HG02981 (cell line): Measurements from ENCODE around the gene BFSP2.

Source experiments
- ATAC-seq: cut with Tn5 transposase; IDR thresholded peaks from one replicate; pipeline ENCODE4 v1.9.1; 2021; ENCODE audit warnings: mild to moderate bottlenecking, moderate library complexity; ENCODE audit not compliant: unreplicated experiment

The BFSP2 gene

DNA sequence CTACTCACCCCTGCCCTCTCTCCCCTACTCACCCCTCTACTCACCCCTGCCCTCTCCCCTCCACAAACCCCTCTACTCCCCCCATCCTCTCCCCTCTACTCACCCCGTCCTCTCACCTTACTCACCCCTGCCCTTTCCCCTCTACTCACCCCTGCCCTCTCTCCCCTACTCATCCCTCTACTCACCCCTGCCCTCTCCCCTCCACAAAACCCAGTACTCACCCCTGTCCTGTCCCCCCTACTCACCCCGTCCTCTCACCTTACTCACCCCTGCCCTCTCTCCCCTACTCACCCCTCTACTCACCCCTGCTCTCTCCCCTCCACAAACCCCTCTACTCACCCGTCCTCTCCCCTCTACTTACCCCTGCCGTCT is 14.2 kb downstream of the BFSP2 start:
- no peak for ATAC-seq

DNA sequence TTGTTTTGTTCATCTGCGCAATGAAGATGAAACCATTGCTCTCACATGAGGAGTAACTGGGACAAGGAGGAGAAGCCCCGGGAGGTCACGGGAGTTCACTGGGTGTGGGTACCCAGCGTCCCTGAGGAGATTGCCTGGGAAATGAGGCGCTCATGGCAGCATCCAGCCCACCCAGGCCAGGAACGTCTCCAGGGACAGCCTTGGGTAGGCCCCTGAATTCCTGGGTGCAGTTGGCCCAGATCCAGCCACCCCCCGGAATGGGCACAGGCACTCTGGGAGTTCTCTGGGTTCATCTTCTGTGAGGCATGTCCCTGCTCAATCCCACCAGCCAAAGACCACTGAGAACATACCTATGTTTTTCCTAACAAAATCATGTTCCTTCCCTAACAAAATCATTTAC is 18.5 kb downstream of the BFSP2 start:
- no peak for ATAC-seq

DNA sequence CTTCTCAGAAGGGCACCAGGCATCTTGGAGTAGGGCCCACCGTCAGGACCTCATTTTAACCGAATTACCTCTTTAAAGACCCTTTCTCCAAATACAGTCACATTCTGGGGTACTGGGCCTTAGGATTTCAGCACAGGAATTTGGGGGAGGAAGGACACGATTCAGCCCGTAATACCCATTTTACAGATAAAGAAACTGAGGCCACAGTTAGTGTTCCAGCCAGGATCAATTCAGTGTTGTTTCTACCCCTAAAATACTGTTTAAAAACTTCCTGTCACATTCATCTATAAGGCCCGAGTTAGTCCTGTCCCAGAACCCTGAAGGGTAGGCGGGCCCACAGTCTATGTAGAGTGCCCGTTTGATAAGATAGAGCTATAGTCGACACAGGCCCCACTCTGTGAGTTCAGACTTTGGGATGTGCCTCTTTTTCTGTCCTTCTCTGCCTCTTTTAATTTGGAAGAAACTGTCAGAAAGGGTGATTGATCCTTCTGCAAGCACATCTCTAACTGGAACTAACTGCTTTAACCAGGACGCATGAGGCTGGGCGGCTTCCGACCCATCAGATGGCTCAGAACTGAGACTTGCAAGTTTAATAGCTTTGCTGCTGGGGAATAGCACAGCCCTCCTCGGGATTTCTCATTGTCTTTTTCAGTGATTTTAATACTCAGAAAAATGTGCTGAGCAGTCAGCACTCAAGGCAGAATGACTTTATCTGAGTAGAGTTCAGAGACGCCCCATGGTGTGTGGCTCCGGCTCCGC is 19.5 kb downstream of the BFSP2 start:
- ATAC-seq = no peak

DNA sequence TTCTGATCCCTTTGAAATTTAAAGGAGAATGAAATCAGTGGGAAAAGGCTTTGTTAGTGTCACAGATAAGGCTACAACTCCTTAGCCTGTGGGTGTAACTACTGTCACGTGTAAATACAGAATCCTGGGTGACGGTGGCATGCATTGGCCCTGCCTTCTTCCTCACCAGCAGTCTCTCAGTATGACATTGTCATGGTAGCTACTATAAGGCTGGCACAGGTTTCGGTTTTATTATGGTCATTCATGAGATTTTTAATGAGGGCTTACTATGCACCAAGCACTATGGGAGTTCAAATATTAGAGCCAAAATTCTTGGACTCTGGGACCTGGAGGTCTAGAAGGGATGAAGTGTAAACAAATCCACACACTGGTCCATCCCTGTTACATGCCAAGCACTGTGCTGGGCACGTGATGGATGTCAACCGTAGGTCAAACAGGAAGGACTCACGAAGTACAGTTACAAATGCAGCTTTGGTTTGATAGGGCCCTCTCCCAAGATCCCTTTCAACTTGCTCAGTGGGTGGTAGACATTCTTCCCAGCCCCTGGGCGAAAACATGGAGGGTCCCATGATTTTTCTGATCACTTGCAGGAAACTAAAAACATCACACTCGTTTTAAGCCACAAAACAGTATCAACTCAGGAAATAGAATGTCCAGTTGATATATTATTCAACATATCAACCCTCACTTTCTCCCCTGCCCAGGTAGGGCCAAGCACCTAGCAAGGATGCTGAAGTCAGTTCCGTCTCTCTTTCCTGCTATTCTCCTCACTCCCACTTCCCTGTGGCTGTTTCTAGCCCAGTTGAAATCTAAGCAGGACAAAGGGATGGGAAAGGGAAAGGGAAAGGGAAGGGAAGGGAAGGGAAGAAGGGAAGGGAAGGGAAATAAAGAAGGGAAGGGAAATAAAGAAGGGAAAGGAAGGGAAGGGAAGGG is 25.3 kb downstream of the BFSP2 start:
- ATAC-seq = peak; percentile 46

DNA sequence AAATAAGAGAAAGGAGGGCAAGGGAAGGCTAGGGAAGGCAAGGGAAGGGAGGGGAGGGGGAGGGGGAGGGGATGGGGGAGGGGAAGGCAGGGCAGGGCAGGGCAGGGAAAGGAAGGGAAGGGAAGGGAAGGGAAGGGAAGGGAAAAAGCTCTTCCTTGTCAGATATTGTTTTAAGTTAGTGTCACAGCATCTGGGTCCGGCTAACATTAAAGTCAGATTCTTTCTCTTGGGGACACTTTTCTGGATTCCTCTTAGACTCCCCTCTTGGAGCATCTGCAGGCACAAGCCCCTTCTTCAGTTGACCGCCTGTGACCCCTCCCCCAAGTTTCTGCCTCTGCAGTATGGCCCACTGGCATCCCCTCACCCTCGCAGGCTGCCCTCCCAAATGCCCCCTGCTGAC is 26.0 kb downstream of the BFSP2 start:
- ATAC-seq = no peak

DNA sequence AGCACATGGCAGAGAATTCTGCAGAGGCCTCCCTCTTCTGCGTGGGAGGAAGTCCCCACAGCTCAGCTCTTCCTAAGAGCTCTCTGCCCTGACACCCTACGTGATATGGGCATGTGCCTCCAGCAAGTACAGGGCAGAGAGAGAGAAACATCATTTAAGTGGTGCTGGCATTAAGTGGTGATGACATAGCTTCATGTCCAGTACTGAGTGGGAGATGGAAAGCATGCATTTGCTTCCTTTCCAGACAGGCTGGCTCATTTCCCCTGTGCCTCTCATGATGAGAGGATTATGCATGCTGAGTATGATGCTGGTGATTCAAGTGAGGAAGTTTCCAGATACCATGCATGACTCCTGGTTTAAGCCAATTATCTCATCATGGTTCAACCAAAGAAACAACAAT is 26.9 kb downstream of the BFSP2 start:
- no peak for ATAC-seq

DNA sequence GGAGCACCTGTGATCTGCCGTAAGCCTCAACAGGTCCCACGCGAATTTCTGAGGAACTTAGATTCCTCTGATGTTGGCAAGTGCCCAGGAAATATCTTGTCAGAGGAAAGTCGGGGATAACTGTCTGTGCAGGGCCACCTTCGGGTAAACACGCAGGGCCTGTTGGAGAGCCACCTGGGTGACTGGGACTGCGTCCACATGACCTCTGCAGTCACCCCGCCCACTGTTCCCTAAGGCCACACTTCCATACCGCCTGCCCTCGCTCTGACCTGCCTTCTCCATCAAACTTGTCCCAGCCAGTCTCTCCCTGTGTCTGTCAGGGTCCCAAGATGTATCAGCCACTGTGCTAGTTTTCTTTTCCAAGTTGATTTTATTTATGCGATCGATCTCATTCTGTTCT is 28.7 kb downstream of the BFSP2 start:
- no peak for ATAC-seq

DNA sequence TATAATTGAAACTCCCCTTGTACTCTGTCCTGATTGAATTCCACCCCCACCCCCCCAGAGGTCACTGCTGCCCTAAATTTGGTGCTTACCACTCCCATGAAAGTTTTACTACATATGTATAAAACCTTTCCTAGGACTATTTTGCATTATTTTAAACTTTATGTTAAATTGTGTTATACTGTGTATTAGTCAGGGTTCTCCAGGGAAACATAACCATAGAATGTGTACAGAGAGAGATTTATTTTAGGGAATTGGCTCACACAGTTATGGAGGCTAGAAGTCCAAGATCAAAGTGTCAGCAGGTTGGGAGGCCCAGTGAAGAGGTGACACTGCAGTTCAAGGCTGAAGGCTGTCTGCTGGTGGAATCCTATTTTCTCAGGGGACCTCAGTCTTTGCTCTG is 29.2 kb downstream of the BFSP2 start:
- no peak for ATAC-seq

DNA sequence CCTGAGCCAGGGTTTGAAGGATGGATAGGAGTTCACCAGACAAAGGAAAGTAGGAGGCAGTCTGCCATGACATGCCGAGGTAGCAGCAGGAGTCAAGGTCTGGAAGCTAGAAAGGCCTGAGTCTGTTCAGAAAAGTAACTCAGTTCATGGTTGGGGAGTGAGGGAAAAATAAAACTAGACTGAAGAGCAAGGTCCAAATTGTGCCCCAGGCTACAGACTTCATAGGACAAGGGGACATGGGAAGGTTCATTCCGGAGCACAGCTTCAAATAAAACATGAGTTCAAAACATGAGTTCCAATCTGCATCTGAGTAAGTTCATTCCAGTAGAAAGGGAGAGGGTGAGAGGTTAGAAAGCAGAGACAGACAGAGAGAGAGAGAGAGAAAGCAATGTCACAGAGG is 39.7 kb downstream of the BFSP2 start:
- no peak for ATAC-seq

DNA sequence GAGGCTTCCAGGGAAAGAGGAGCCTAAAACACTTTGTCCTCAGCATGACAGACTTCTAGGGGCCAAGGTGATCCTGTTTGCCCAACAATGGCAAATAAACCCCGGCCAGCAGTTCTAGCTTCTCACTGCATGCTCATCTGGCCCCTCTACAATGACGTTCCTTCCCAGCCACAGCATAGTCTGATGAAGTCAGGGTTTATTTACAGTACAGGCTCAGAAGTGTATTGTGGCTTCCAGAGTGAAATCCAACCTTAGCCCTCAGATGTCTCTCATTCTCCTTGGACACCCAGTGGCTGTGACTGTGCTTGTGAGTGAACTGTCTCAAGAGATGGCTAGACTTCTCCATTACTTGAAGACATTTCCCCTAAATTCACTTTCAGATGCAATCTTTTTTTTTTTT is 40.8 kb downstream of the BFSP2 start:
- ATAC-seq = no peak

DNA sequence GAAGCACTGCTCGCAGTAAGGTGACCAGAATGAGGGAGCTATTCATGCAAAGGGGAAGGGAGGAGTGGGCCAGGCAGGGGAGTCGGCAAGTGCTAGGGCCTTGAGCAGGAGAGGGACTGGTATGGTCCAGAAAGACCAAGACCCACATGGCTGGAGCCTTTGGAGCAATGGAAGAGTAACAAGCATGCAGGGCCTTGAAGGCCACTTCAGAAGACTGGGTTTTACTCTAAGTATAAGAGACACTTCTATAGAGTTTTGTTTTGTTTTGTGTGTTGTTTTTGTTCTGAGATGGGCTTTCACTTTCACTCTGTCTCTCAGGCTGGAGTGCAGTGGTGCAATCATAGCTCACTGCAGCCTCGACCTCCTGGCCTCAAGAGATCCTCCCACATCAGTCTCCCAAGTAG is 42.0 kb downstream of the BFSP2 start:
- ATAC-seq = peak; percentile 81

DNA sequence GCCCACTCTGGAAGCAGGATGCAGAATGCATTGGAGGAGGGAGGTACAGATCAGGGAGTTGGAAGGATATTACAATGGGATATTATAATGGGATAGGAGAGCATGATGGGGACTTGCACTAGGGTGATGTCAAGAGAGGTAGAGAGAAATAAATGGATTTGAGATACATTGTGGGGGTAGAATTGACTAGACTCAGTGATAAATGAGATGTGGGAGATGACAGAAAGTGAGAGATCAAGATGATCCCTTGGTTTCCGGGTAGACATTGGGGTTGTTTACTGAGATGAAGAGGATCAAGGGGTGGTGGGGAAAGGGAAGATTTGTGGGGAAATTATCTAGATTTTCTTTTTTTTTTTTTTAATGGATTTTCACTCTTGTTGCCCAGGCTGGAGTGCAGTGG is 42.7 kb downstream of the BFSP2 start:
- no peak for ATAC-seq

DNA sequence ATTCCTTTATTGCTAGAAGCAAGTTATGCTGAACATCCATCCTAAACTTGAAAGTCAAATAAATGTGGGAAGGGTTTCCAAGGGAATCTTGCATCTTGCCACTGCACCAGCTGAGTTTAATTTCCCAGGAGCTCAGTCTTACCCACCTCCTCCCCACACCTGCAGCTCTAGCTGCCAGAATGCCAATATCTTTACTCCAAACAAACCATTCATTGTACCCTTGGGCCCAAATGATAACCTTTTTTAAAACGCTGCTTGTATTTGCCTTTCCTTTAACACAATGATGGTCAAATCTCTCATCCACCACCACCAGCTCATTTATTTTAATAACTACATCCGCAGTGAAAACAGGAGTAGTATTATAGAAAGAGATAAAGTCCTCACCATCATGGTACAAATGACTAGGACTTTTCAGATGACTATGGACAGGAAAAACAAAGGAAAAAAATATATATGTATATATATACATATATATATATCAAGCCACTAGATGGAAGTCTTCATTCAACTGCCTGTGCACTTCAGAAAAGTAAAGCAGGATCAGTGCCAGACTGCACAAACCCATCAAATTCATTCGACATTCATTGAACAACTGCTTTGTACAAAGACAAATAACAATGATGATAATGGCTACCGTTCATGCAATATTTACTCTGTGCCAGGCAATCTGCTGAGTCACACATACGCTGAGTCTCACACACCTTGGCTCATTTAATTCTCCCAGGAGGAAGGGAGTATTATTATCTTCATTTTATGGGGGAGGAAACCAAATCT is 44.0 kb downstream of the BFSP2 start:
- ATAC-seq = no peak

DNA sequence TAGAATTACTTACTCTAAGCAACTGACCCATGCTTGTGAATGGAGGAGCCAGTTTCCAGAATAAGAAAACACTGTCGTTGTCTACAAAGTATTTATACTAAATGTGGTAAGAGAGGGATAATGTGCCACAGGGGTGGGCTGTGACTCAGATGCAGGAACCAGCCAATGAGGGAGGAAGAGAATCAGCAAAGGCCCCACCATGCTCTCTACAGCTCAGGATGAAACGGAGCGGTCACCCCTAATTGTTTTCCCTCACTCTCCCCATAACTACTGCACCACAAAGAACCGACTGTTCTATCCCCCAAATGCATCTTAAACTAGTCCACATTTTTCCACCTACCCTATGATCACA is 44.5 kb downstream of the BFSP2 start:
- ATAC-seq = no peak

DNA sequence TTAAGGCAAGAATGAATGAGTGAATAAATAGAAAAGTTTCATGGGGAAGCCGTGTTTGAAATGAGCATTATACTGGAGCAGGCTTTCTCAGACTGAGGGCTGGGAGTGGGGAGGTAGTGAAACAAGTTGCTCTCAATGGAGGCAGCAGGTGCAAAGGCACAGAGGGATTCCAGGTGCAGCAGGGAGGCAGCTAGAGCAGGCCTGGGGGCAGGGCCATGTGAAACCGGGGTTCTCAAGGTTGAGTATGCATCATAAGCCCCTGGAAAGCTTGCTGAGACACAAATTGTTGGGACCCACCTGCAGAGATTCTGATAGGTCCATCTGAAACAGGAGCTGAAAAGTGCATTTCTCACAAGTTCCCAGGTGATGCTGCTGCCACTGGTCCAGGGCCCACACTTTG is 45.3 kb downstream of the BFSP2 start:
- ATAC-seq = no peak

DNA sequence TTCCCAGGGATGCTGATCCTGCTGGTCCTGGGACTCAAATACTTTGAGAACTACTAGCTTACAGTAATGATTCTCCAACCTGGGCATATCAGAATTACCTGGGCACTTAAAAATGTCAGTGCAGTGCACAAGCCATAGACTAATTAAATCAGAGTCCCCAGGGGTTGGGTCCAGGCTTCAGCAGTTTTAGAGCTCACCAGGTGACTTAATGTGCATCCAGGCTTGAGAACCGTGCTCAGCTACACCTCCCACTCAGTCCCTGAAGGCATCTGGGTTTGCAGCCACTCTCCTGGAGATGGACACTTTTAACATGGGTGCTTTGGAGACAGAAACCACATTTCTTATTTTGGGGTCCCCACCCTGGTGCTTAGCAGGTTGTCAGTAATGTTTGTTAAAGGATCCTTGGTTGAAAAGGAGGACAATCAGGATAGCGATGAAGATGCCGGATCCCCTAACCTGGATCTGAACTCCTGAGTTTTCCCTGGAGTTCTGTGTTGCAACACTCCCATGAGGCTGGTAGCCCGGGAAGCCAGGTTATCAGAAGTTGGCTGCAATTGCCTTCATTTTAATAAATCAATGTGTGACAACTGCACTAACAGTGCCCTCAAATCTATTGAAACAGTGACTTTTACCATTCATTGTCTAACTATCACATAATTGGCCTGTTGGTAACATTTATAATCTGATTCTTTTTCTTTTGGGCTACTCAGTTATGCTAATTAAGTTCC is 48.1 kb downstream of the BFSP2 start:
- no peak for ATAC-seq

DNA sequence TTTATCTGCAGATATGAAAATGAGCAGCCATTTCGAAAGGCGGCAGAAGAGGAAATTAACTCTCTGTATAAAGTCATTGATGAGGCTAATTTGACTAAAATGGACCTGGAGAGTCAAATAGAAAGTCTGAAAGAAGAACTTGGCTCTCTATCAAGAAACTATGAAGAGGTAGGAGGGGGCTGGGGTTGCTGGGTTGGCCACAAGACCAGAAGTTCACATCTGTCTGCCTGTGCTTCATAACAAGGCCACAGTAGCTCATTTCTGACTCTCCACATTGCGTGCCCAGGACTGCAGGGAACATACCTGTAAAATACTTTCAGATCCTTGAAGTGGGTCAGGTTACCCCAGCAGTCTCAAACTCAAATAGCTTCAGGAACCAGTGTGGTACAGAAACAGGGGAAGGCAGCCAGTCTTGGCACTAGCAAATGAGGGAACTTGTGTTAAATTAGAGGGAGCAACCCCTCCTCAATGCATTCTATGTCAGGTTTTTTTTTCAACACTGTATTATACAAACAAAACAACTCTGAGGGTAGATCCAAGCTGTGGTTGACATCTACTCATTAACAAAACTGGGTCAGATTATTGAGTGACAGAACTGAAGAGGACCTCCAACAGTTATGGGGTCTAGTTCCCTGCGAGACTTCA is 48.7 kb downstream of the BFSP2 start:
- ATAC-seq = peak; percentile 90

DNA sequence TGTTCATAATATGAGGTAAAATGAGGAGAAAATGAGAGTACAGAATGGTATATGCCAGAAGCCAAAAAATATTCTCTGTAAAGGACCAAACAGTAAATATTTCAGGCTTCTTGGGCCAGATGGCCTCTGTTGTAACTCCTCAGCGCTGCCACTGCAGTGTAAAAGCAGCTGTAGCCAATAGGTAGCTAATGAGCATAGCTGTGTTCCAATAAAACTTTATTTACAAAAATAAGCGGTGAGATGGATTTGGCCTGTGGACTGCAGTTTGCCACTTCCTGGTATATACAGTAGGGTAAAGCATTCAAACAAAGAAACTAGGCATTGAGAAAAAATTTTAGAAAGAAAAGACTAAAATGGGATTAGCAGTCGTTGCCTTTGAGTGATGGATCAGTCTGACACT is 51.5 kb downstream of the BFSP2 start:
- ATAC-seq = no peak

DNA sequence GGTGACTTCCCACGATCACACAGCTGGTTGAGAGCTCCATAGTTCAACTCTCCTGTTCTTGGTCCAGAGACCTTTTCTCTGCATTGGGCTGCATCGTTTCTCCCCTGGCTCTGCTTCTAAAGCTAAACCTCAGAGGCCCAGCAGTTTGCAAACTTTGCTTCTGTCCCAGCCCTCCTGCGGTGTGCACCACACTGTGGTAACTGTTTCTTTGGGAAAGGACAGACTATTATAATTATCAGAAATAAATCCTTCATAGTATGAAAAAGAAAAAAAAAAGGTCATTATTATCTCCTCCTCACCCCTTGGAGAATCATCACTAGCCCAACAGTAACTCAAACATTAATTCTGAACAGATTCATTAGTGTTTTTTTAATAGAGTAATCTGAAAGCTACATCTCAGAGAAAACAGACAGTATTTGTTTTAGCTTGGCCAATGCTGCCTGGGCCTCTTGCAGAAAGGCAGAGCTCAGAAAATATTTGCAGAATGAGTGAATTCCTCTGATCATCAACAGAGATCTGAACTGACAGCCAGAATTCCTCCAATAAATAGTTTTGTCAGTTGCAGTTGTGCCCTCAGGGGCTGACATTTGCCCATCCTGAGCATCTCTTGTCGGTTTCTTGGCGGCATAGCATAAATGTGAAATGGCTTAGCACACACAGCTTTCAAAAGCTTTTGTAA is 52.9 kb downstream of the BFSP2 start:
- no peak for ATAC-seq

DNA sequence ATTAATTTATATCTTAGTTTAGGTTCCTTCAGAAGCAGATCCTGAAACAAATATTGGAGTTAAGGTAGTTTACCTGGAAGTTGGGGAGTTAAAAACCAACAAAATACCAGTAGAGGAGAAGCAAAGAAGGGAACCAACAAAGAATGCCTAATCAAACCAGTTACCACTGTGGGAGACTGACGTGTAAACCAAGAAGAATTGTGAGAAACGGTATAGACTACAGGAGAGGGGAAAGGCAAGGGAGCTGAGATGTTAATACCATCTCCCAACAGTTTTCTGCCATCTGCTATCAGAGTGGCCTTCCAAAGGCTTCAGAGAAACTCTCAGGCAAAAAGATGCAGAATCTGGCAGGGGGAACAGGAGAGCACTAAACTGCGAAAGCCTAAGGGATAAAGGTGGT is 53.5 kb downstream of the BFSP2 start:
- ATAC-seq = no peak
